GM21529 (cell line): Measurements from ENCODE around the gene PDE11A.

Source experiments
- ATAC-seq: cut with Tn5 transposase; IDR thresholded peaks from one replicate; pipeline ENCODE4 v1.9.1; 2021; ENCODE audit not compliant: unreplicated experiment

Gene PDE11A

GRCh38 chr2:177675350-177675821, 397.2 kb downstream of the PDE11A start:
- ATAC-seq: no peak

DNA sequence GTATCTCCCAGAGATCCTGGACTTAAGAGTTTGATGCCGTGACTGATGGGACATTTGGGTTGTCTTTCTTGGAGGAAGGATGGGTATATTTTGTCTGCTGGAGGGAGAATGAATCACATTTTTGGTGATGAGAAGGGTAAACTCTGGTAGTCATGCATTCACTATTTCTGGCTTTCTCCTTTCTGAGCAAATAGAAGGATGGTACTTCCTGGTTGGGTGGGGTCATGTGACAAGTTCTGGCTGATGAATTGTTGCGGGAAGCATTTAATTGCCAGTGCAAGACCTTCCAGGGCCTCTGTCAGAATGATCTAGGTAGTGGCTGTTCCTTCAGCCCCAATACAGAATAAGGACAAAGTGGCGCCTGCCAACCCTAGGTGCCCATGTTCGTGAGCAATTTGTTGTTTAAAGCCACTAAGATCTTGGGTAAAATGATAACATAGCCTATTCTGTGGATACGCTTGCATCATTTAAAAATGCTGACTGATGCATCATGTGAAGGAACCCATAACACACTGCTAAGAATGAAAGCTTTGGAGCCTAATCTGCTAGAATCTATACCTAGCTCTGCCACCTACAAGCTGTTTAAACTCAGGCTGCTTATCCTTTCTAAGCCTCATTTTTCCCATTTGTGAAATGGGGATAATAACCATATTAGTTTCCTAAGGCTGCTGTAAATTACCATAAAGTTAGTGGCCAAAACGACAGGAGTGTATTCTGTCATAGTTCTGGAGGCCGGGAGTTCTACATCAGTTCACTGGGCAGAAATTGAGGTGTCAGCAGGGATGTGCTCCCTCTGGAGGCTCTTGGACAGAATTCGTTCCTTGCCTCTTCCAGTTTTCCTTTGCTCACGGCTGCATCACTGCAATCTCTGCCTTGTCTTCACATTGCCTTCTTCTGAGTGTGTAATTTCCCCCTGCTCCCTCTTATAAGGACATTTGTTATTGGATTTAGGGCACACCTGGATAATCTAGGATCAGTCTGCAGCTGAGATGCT, 398.7 kb downstream of the PDE11A start:
- ATAC-seq: no peak

DNA sequence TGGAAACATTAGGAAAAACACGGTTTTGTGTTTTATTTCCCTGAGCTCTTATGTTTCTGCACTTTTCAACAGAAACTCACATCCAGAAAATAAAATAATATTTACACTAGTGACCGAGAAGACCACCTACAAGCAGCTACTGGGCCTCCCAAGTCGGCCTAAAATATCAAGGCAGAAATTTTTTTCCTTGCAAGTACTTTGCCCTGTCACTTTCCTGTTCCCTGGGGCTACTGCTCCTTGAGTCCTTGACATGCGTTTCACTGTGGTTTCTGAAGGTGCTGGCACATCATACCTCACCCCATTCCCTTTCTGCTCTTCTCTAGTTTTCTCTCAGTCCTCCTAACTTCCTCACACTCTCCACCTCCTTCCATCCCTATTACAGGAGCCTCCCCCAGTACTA, 400.9 kb downstream of the PDE11A start:
- no peak for ATAC-seq

GRCh38 chr2:177670791-177671535, 401.6 kb downstream of the PDE11A start:
- peak; percentile 52 for ATAC-seq

GRCh38 chr2:177669625-177670330, 402.8 kb downstream of the PDE11A start:
- no peak for ATAC-seq

- ATAC-seq: no peak
These were observed 403.4 kb downstream of the PDE11A start for GRCh38 chr2:177669201-177669600.

GRCh38 chr2:177668617-177669016, 404.0 kb downstream of the PDE11A start:
- no peak for ATAC-seq

DNA sequence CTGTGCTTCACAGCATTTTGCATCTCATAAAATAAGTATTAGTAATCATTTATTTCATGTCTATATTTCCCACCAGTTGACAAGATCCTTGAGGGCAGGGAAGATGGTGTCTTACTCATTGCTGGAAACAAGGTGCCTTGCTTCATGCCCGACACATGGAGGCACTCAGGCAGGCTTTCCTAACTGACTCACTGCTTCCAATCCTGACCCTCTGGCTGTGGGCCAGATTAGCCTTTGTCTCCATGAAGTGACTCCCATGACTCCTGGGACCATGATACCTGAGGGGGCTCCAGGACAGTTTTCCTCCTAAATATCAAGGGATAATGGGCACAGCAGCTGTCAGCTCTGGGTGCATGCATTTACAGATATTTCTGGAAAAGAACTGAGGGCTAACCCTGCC, 405.0 kb downstream of the PDE11A start:
- ATAC-seq: no peak

DNA sequence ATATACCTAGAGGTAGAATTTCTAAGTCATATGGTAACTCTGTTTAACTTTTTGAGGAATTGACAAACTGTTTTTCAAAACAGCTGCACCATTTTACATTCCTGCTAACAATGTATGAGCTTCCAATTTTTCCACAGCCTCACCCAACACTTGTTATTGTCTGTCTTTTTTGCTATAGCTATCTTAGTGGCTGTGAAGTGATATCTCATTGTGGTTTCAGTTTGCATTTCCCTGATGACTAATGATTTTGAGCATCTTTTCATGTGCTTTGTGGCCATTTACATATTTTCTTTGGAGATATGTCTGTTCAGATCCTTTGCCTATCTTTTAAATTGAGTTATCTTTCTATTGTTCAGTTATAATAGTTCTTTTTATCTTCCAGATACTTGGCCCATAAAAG, 406.2 kb downstream of the PDE11A start:
- no peak for ATAC-seq

DNA sequence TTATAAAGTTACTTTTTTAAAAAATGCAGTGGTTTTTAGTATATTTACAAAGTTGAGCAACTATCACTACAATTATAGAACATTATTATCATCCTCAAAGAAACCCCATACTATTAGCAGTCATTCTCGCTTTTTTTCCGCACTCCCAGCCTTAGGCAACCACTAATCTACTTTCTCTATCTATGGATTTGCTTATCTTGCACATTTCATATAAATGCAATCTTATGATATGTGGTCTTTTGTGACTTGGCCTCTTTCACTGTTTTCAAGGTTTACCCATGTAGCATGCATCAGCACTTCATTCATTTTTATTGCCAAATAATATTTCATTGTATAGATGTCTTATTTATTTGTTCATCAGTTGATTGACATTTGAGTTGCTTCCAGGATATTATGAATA, 406.6 kb downstream of the PDE11A start:
- ATAC-seq: no peak

- no peak for ATAC-seq
These were observed 407.2 kb downstream of the PDE11A start for GRCh38 chr2:177665328-177665727.

DNA sequence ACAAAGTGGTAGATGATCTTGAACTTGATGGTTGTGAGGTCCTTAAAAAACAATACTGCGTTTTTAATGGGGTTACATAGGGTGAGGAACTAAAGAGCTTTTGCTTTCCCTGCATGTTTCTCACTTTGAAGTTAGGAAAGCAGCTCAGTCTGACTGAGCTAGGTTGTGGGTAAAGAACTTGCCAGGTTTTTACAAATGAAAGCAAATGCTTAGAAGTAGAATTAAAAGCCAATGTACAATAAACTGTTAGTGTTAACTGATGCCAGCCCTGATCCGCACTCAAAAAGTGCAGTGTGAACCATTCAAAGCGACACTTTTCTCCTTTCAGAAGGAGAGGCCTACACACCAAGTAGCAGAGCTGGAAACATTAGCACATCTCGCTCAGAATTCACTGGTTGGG, 409.7 kb downstream of the PDE11A start:
- no peak for ATAC-seq

- no peak for ATAC-seq
These were observed 411.8 kb downstream of the PDE11A start for GRCh38 chr2:177660742-177661141.

DNA sequence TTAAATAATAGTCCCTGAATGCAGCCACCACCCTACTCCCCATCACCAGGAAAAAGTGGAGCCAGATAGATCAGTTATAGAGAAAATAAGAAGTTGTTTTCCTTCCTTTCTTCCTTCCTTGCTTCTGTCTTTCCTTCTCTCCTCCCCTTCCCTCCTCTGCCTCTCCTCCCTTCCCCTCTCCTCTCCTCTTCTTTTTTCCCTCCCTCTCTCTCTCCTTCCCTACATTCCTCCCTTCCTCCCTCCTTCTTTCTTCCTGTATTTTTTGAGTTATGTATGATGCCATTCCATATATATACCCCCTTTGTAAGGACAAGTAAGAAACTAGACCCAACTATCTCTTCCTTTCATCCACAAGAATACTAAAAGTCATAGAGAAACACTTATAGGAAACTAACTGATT, 414.3 kb downstream of the PDE11A start:
- ATAC-seq: no peak

GRCh38 chr2:177651833-177652232, 420.7 kb downstream of the PDE11A start:
- no peak for ATAC-seq

GRCh38 chr2:177649568-177650518, 422.7 kb downstream of the PDE11A start:
- no peak for ATAC-seq

DNA sequence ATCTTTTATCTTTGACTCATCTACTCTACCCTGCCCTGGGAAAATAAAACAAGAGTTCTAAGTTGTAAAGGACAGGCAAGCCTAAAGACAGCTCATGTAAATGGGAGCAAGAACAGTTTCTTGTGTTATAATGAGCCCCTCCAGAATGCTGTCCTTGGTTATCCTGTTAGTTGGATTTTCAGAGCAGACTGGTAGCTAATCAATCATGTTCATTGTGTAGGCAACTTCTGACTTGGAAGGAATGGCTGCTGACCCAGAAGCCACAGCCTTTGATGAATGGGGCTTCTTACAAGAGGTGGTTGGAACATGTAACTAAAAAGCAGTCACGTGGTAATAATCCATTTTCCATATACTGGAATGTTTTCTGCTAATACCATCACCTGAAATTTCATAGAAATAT, 425.8 kb downstream of the PDE11A start:
- no peak for ATAC-seq

DNA sequence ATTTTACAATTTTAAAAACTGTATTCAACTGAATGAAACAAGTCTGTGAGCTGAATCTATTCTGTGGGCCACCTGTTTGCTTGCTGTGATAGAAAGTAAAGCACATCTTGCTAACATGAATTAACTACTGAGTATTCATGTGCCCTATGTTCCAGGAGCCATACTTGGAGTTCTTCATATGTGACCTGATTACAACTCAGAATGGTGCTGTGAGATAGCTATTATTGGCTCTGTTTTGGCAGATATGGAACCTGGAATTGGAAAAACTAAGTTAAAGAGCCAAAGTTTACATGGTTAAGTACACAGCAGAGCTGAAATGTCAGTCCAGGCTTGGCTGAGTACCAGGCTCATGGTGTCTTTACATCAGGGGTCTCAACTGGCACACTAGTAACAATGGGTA, 426.3 kb downstream of the PDE11A start:
- no peak for ATAC-seq

DNA sequence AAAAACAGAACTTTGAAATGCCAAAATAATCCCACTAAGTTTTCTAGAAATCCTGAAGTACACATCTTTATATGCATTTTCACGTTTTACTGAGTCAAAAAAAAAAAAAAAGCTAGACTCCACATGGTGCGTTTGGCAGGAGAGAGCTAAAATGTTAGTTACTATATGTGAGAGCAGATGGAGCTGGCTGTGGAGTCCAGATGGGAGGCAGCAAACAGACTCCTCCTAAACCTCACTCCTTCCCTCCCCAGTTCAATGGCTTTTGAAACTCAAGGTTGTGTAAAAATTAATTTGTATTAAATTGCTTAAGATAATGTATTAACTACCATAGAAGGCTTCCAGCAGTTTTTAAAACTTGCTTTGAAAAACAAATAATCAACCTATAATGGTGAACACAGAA, 431.2 kb downstream of the PDE11A start:
- no peak for ATAC-seq

GRCh38 chr2:177640423-177640822, 432.2 kb downstream of the PDE11A start:
- no peak for ATAC-seq
